Activated gamma-delta T cell treated with anti-CD3 and anti-CD28 coated beads, Interleukin-2, amount 50 U/mL, for 16 hours (primary cell): ENCODE results near the gene CACNA2D4.

ENCODE experiments used
- DNase-seq: peaks from one replicate; pipeline ENCODE4 v3.0.0-alpha.2; 2020; ENCODE audit warnings: low read depth

The CACNA2D4 gene

GRCh38 chr12:1870998-1871917 lies 47.2 kb downstream of the CACNA2D4 start:
- no peak for DNase-seq

- DNase-seq = no peak
These were observed 48.4 kb downstream of the CACNA2D4 start for GRCh38 chr12:1870086-1870485.

- no peak for DNase-seq
These were observed 49.3 kb downstream of the CACNA2D4 start for GRCh38 chr12:1869145-1869544.

GRCh38 chr12:1865284-1865866 lies 53.1 kb downstream of the CACNA2D4 start:
- no peak for DNase-seq

- no peak for DNase-seq
These were observed 53.6 kb downstream of the CACNA2D4 start for GRCh38 chr12:1864867-1865266.

- DNase-seq = no peak
These were observed 54.0 kb downstream of the CACNA2D4 start for GRCh38 chr12:1864456-1864855.

- no peak for DNase-seq
These were observed 54.6 kb downstream of the CACNA2D4 start for GRCh38 chr12:1863823-1864222.

- no peak for DNase-seq
These were observed 55.5 kb downstream of the CACNA2D4 start for GRCh38 chr12:1862973-1863372.

GRCh38 chr12:1859643-1860042 lies 58.8 kb downstream of the CACNA2D4 start:
- no peak for DNase-seq

- no peak for DNase-seq
These were observed 60.0 kb downstream of the CACNA2D4 start for GRCh38 chr12:1858456-1858855.

- DNase-seq = no peak
These were observed 60.6 kb downstream of the CACNA2D4 start for GRCh38 chr12:1857821-1858220.

GRCh38 chr12:1857086-1857485 lies 61.4 kb downstream of the CACNA2D4 start:
- DNase-seq = no peak

GRCh38 chr12:1855241-1855640 lies 63.2 kb downstream of the CACNA2D4 start:
- DNase-seq = no peak

GRCh38 chr12:1853716-1854115 lies 64.7 kb downstream of the CACNA2D4 start:
- DNase-seq = no peak

GRCh38 chr12:1852076-1852475 lies 66.4 kb downstream of the CACNA2D4 start:
- no peak for DNase-seq

GRCh38 chr12:1851151-1851701 lies 67.2 kb downstream of the CACNA2D4 start:
- no peak for DNase-seq

- DNase-seq = no peak
These were observed 69.7 kb downstream of the CACNA2D4 start for GRCh38 chr12:1848745-1849144.

GRCh38 chr12:1848146-1848545 lies 70.3 kb downstream of the CACNA2D4 start:
- DNase-seq = no peak

GRCh38 chr12:1847411-1847810 lies 71.0 kb downstream of the CACNA2D4 start:
- DNase-seq = no peak

- no peak for DNase-seq
These were observed 71.7 kb downstream of the CACNA2D4 start for GRCh38 chr12:1846421-1847405.

- no peak for DNase-seq
These were observed 72.6 kb downstream of the CACNA2D4 start for GRCh38 chr12:1845886-1846285.

GRCh38 chr12:1845427-1845826 lies 73.0 kb downstream of the CACNA2D4 start:
- no peak for DNase-seq
